ENCODE results near the gene LSG1.
"Not testable (repeated sequence)": the region's sequence is repeated elsewhere in the genome, so short reads cannot be mapped to it uniquely, and the experiment has no call there.

Gene LSG1

DNA sequence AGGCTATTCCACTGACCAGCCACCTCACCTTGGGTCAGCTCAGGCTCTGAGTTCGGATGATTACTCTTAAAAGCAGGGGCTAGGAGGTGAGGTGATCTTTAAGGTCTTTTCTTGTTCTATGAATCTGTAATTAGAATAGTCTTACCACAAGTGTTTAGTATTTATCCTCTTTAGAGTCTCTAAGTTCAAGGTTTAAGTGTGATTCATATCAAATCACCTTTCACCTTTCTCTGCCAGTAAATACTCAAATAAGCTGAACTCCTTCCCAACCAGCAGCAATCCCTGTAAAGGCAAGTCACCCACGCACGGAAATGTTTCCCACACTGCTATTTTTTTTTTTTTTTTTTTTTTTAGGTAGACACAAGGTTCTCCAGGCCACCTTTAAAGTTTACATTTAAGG is 24.2 kb downstream of the LSG1 start:
- no peak for DNase-seq

DNA sequence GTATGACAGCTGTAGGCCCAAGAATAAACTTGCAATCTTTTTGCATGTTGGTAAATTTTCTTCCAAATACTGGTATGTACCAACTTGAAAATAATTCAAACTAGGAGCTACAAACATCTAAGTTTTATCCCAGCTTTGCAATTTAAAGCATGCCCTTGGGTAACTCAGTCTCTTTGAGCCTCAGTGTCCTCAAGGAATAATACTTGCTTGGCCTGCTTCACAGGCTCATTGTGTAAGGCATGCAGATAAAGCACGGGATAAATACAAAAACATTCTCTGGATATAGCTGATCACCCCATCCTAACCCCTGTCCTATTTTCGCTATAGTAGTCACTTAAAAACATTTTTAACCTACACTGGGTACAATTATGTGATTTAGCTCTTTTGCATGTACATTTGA is 29.2 kb downstream of the LSG1 start:
- no peak for DNase-seq

DNA sequence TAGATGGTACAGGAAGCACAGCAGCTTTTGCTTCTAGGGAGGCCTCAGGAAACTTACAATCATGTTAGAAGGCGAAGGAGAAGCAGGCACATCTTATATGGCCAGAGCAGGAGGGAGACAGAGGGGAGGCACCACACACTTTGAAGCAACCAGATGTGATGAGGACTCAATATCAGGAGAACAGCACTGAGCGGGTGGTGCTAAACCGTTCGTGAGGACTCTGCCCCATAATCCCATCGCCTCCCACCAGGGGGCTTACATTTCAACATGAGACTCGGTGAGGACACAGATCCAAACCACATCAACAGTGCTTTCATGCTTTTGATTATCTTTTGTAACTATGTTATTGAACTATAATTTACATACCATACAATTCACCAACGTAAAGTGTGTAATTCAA is 31.2 kb downstream of the LSG1 start:
- no peak for DNase-seq

DNA sequence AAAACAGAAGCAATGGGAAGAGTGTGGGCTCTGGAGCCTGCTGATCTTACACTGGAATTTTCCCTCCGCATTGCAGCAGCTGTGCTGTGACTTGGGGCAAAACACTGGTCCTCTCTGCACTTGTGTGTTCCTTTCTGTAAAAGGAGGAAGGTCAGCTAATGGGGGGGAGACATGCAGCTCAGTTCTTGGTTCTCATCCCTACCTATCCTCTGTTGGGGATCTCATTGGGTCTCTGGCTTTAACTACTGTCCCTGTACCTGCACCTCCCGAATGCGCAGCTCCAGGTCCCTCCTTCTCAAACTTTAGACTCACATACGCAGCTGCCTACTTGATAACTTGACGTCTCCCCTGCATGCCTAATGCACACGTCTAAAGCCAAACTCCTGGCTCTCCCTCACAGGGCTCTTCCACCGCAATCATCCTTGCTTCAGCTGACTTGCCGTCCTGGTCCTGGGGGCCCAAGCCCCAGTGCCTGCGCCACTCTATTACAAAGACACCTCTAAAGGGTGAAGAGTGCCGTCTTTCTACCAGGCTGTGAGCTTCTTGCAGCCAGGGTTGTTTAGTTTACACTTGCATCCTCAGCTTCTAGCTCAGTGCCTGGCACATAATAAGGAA is 32.9 kb downstream of the LSG1 start:
- no peak for DNase-seq

DNA sequence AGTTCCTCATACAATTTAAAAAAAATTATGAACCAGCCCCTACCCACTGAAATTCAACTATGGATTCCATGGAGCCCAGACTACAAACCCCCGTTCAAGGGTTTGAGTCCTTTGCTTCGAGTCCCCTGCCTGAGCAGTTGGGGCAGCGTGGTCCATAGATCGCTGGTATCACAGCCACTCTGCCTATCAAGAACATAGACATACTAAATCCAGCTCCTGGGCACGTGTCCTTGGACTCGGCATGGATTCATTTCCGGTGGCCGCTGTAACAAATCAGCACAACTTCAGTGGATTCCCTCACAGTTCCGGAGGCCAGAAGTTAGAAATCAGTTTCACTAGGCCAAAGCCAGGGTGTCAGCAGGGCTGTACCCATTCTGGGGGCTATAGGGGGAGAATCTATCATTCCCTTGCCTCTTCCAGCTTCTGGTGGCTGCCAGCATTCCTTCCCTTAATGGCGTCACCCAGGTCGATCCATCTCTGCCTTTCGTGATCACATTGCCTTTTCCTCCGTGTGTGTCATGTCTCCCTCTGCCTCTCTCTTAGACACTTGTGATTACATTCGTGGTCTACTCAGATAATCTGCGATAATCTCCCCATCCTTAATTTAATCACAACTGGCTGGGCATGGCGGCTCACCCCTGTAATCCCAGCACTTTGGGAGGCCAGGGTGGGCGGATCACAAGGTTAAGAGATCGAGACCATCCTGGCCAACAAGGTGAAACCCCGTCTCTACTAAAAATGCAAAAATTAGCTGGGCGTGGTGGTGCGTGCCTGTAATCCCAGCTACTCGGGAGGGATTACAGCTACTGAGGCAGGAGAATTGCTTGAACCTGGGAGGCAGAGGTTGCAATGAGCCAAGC is 34.2 kb downstream of the LSG1 start:
- no peak for DNase-seq

DNA sequence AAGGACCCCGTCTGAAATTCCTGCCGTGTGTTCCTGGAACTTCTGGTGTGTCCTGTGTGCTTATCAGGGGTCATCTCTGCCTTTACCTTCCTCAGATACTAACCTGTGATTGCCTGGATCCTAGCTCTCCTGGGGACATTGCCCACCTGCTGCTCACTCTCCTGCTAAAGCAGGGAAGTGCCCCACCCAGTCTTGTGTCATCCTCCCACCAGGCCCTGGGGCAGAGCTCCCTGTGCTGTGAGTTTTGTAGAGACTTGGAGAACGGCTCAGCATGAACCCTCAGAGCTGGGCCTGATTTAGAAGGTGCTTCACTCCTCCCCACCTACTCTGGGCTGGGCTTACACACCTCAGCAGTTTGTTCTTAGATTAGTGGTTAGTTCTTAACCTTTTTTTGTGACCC is 34.9 kb downstream of the LSG1 start:
- no peak for DNase-seq

DNA sequence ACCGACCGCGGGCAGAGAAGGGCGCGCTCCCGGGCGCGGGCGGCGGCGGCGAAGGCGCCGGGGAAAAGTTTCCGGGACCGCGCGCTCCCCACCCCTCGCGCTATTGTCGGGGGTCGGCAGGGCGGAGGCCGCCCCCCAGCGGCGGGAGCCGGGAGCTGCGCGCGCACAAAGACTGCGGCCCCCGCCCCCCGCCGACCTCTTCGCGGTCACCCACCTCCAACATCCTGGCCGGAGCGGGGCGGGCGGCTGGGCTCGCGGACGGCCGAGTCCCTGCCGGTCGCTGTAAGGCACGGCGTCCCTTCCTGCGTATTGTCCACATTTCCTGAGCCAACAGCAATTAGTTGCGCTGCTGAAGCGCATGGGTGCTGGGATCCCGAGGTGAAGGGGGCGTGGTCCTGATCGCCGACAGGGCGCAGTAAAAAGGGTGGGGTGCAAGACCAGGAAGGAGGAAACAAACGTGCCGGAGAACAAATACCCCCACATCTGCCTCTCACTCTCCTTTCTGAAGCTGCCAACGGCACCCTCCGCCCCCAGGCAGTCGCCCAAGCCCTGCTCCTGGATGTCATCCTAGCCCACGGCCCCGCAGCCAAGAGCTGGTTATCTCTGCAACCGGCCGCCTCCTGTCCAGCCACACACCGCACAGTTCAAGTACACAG is 38.5 kb downstream of the LSG1 start, which contains the start of gene TMEM44:
Gene TMEM44 (minus strand): TSS at position 71 of the 656 bp plus-strand sequence. CDS start 204 bp downstream, outside the sequence.
- DNase-seq = peak; percentile 51 to 60

DNA sequence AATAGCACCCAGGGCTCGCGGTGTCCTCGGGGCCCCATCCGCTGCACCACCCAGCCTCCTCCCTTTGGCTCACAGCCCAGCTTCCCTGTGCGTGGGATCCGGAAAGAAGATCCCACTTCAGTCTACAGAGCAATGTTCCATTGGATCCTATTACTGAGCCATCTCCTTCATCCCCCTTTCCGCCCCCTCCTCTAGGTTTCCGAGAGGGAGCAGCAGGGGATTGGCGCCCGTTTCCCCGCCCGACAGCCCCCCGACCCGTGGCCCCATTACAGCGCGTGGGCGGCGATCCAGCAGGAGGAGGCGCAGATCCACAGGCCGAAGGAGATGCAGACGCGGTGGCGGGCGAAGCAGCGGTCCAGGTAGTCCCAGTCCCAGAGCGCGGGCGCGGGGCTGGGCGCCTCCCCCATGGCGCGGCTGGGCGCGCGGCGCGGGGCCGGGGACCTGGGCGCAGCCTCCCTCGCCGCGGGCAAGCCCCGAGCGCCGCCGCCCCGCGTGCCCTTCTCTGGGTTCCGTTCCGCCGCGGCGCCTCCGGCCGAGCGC is 39.1 kb downstream of the LSG1 start:
- DNase-seq = no peak

DNA sequence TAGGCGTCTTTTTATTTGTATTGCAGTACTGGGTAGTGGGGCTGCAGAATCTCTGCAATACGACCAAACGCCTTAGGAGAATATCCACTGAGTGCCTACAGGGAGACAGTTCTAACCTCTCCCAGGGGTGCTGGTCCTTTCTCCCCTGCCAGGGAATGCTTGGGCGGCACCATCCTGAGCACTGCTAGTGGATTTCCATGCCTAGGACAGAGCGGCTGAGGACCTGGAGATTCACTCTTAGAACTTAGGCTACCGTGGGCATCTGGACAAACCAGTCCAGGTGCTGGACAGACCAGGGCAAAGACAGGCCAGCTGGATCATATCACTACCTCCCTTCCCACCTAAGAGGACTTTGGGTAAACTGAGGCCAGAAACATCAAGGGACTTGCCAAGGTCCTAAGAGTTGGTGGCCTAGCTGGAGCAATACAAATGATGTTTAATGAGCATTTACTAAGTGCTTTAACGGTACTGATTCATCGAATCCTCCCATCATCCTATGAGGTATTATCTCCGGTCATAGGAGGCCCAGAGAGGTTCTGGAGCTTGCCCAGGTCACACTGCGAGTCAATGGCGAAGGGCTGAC is 39.7 kb downstream of the LSG1 start:
- no peak for DNase-seq

DNA sequence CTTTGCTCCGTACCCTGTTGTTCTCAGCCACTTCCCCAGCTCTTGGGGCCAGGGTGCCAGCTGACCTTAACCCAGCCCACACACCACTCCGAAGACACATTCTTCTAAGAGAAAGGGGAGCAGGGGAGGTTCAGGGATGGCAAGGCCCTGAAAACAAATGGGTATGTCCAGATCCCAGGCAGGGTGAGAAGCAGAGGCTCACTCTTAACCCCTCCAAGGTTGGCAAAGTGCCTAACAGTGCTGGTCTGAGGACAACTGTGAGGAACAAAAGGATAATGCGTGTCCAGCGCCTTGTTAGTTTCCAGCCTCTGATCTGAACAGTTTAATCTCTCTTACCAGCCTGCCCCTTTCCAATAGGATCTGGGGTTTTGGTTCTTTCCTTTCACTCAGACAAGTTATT is 40.3 kb downstream of the LSG1 start:
- no peak for DNase-seq

DNA sequence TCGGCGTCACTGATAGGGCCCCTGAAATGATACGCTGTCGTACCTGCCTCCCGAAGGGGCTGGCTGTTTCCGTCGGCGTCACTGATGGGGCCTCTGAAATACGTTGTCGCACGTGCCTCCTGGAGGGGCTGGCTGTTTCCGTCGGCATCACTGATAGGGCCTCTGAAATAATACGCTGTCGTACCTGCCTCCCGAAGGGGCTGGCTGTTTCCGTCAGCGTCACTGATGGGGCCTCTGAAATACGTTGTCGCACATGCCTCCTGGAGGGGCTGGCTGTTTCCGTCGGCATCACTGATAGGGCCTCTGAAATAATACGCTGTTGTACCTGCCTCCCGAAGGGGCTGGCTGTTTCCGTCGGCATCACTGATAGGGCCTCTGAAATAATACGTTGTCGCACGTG is 41.3 kb downstream of the LSG1 start:
- not testable (repeated sequence) for DNase-seq

DNA sequence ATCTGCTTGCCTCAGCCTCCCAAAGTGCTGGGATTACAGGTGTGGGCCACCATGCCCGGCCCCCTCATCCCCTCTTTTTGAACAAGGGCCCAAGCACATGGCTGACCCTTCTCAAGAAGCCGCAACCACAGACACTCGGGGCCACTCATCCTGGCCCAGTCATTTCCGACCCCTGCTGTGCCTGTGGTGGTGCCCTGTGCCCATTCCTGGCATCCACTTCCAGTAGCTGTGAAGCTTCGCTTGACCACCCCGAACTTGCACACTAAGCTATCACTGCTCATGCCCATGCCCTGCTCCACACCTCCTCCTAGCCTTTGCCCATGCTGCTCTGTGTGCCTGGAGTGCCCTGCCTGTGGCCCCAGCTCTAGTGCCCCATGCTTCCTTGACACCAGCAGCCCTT is 47.0 kb downstream of the LSG1 start:
- DNase-seq = no peak

DNA sequence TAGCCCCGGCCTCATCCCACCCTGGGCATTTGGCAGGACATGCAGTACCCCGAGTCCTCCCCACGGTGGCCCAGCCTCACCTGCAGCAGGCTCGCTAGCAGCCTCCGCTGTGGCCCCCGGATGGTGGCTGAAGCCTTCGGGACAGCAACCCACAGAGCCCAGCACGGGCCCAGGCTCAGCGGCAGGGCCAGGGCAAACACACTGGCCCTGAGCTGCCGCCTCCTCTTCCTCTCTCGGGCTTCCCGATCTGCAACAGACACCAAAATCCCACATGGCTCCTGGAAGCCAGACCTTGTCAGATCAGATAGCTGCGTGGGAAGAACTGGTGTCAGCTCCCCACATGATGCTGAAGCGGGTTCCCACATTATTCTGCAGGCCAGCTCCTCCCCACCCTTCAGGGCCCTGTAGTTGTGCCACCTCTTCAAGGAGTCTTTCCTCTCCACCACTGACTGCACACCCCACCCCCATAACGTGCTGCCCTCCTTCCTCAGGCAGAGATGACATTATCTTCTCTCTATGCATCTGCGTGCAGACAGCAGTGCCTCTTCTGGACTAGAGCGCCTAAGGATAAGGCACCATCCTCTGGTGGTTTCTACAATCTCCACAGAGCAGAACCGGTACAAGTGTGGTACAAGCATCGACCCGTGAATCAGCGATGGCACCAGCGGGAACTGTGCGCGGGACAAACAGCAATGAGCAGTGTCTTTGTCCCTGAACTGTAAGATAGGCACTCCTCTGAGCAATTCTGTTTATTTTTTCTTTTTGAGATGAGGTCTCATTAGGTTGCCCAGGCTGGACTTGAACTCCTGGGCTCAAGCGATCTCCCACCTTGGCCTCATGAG is 48.3 kb downstream of the LSG1 start:
- DNase-seq = no peak

DNA sequence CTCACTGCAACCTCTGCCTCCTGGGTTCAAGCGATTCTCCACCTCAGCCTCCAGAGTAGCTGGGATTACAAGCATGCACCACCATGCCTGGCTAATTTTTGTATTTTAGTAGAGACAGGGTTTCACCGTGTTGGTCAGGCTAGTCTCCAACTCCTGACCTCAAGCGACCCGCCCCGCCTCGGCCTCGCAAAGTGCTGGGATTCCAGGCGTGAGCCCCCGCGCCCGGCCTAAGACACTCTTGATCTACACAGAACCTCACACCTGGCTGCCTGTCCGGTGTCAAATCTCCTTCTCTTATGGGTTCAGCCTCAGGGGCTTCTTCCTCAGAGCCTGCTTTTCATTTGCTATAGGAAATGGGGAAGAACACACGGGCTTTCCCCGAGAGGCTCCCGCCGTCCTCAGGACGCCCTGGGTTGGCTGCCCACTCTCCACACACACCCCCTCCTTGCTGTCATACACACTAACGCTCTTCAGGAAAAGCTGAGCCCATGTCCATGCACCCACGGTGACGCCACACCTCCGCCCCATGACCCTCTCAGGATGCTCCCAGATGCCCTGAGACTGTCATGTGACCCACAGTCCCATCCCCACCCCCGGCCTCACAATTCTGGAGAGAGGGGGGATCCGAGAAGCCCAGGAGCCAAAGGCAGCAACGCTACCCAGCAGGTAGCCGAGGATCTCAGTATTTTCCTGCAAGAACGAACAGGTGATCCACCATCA is 49.2 kb downstream of the LSG1 start:
- no peak for DNase-seq

DNA sequence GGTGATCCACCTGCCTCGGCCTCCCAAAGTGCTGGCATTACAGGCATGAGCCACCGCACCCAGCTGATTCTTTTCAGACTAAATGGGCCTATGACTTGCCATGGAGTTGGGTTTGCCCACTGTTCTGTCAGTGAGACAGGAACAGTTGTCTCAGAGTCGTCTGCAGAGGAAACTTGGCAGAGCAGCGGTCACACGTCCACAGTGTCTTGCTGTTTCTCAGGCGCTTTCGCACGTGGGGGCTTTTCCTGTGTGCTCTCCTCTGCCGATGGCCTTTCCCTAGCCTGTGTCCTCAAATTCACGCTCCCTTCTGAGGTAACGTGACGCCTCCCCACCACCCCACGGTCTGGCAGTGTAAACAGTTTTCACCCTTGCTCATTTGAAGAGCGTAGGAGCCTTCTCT is 50.0 kb downstream of the LSG1 start:
- no peak for DNase-seq

DNA sequence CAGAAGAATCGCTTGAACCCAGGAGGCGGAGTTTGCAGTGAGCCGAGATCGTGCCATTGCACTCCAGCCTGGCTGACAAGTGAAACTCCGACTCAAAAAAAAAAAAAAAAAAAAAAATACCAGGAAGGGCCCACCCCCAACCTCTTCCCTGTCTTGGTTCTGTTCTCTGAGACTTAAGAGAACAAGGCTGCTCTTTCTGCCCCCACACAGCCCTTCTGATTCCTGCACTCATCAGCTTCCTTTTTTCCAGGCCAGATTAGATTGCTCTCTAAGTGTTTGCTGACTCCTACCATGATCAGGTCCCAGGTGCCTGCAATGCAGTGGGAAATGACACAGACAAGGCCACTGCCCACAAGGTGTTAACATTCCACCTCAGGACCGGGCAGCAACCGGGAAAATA is 51.8 kb downstream of the LSG1 start:
- DNase-seq = no peak

DNA sequence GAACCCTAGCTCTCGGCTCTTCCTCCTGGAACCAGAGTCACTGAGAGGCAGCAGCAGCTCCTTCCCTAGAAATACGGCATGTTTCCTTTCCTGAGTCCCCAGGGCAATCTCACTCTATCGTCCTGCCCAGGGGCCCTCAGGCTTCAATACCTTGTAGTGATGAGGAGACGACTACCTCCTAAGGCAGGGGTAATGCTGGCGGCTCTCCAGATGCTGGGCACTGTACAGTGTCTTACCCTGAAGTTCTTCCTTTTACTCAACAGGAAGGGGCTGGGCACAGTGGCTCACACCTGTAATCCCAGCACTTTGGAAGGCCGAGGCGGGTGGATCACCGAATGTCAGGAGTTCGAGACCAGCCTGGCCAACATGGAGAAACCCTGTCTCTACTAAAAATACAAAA is 52.2 kb downstream of the LSG1 start:
- no peak for DNase-seq

DNA sequence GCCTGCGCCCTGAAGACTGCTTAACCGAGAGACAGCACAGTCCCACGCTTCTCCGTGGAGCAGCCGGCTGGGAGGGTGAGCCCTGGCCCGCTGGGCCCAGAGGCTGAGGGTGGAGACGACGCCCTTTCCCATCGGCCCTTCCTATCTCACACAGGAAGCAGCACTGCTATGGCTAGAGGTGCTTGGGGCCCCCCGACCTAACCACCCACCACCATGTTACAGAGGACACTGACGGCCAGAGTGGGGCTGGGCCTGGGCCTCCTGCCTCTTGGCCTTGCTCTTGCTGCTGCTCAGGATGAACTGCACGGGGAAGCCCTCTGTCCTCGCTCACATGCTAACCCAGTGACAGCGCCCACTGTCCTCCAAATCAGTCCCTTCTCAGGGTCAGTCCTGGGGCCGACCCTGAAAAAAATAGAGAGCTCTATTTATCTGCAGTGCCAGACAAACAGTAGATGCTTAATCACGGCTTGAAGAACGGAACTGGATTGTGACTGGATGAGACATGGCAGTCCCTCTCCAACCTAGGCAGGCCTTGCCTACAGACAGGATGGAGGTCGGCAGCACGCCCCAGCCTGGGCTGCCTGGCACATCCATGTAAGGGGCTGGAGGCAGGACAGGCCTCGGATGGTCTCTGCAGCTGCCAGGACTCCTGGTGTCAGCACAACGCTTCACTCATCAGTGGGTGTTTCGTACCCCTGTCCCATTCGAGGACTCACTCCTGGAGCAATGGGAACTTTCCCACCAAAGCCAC is 53.0 kb downstream of the LSG1 start:
- no peak for DNase-seq

DNA sequence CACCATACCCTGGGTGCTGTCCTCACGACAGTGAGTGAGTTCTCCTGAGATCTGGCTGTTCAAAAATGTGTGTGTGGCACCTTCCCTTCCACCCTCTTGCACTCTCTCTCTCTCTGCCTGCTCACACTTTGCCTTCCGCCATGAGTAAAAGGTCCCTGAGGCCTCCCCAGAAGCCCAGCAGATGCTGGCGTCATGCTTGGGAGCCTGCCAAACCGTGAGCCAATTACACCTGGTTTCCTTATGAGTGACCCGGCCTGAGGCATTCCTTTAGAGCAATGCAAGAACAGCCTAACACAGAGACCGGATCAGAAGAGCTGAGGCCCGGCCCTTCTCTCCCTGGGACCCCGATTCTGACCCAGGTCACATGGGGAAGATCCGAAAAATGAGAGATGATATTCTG is 54.2 kb downstream of the LSG1 start:
- no peak for DNase-seq

DNA sequence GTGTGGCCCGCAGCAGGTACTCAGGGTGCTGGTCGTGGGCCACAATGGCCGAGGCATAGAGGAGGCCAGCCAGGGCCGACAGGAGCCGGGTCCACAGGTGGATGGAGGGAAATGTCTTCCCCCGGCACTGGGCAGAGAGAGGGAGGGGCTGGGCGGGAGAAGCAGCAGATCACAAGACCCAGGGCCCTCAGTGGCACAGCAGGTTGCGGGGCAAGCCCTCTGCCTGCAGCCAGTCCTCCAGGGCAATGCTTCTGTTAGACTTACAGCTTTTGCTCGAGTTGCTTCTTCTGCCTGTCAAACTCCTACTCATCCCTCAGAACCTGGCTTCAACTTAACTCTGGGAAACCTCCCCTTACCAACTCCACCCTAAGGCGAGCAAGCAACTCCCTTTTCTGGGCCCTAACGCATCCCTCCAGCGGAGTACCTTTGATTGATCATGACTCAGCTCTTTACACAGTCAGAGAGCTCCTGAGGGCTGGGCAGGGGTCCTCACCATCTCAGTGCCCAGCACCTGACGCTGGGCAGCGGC is 54.8 kb downstream of the LSG1 start:
- DNase-seq = no peak

DNA sequence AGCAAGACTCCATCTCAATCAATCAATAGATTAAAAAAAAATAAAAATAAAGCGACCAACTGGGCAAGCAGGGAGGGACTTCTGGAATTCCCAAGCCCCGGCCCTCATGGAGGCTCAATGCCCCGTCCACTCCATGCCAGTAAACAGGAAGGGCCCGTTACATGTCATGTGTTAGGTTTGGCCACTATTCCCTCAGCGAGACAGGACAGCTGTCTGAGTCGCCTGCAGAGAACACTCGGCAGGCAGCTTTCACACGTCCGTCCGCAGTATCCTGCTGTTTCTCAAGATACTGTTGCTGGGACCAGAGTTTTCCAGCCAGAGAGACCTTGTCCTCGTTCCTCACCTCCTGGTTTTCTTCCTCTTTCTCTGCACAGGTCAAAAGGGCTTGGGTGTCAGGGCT is 56.8 kb downstream of the LSG1 start:
- no peak for DNase-seq

Data from bone marrow (tissue), 2 donors.